Endodermal cell (in vitro differentiated cells): ENCODE data around the gene ZNF620. TPM values are rescaled to one million over a fixed set of nuclear protein-coding genes. Genes with fewer than 3 reads are reported as not detected.

Experiments
- DNase-seq: peaks from one replicate; pipeline ENCODE4 v3.0.0-alpha.2; 2017
- H3K27ac ChIP-seq: 2 replicates; pipeline ENCODE4 v1.5.1; 2013; ENCODE audit warnings: mild to moderate bottlenecking, low read depth, low read length, moderate library complexity
- H3K27me3 ChIP-seq: 2 replicates; pipeline ENCODE4 v1.6.1; 2013; ENCODE audit warnings: mild to moderate bottlenecking, low read length, moderate library complexity; ENCODE audit not compliant: insufficient read depth, control insufficient read depth, poor library complexity, severe bottlenecking
- H3K36me3 ChIP-seq: 2 replicates; pipeline ENCODE4 v1.7.0; 2013; ENCODE audit warnings: mild to moderate bottlenecking, low read length, moderate library complexity; ENCODE audit not compliant: control insufficient read depth, insufficient read depth
- H3K4me1 ChIP-seq: one replicate; pipeline ENCODE4 v1.7.0; 2013; ENCODE audit warnings: low read length; ENCODE audit not compliant: control insufficient read depth, insufficient read depth
- H3K4me3 ChIP-seq: 2 replicates; pipeline ENCODE4 v1.5.1; 2013; ENCODE audit warnings: mild to moderate bottlenecking, low read length, moderate library complexity
- H3K9ac ChIP-seq: 2 replicates; pipeline ENCODE4 v1.6.1; 2013; ENCODE audit warnings: mild to moderate bottlenecking, low read length, moderate library complexity; ENCODE audit not compliant: poor library complexity, severe bottlenecking; ENCODE audit errors: extremely low read depth
- H3K9me3 ChIP-seq: 2 replicates; pipeline ENCODE4 v1.6.1; 2013; ENCODE audit warnings: mild to moderate bottlenecking, low read length, moderate library complexity; ENCODE audit not compliant: control insufficient read depth
- H3K27ac Mint-ChIP-seq: 2 replicates; pipeline ENCODE4 v1.8.0; 2020; ENCODE audit warnings: mixed read lengths
- H3K27me3 Mint-ChIP-seq: 2 replicates; pipeline ENCODE4 v1.8.0; 2021; ENCODE audit warnings: mild to moderate bottlenecking, mixed read lengths; ENCODE audit not compliant: insufficient read depth
- H3K36me3 Mint-ChIP-seq: 2 replicates; pipeline ENCODE4 v1.8.0; 2020; ENCODE audit warnings: low read depth, mixed read lengths
- H3K4me1 Mint-ChIP-seq: 2 replicates; pipeline ENCODE4 v1.8.0; 2020; ENCODE audit warnings: mixed read lengths
- H3K4me3 Mint-ChIP-seq: 2 replicates; pipeline ENCODE4 v1.8.0; 2020; ENCODE audit warnings: mild to moderate bottlenecking, moderate library complexity, mixed read lengths
- H3K9me3 Mint-ChIP-seq: 2 replicates; pipeline ENCODE4 v1.8.0; 2020; ENCODE audit warnings: mild to moderate bottlenecking, mixed read lengths
- CTCF ChIP-seq: fragments of 200-600 bp; sonication (generic); conservative IDR thresholded peaks from 2 replicates; pipeline ENCODE4 v1.5.0; 2021; ENCODE audit warnings: antibody characterized with exemption, mild to moderate bottlenecking
- WGBS, 2 experiments: methylation state at CpG; one replicate each; pipeline versions ENCODE4 v1.1.5 to v1.1.7; 2013; ENCODE audit warnings: missing lambda C conversion rate in 2 of 2, mixed read lengths in 1 of 2; ENCODE audit not compliant: insufficient coverage in 1 of 2, insufficient read length in 1 of 2; 5-methylcytosine and 5-hydroxymethylcytosine counted together
- total RNA-seq, 2 donors: library from RNA; stranded (reverse); fragmentation: NEBNext Ultra II Directional in 1 of 2; extraction: Animal tissue kit (Norgen Biotek cat#: 25700) in 1 of 2; gene quantifications; 2 replicates in 1 of 2; 3 replicates in 1 of 2; pipeline ENCODE4 v1.2.1, GENCODE V29; 2021

ZNF620 gene
- total RNA-seq, 2 donors from 2014 or later, result 17.0 to 19.3 TPM

GRCh38 chr3:40502034-40502433, 3.8 kb upstream of the ZNF620 start:
- H3K9me3 Mint-ChIP-seq, result peaks cover 4% of the 10 kb centered on the region
- H3K4me1 Mint-ChIP-seq, result peaks cover 4% of the 10 kb centered on the region
- H3K27me3 Mint-ChIP-seq, result peaks cover 3% of the 10 kb centered on the region
- DNase-seq, result no peak
- Histone ChIP-seq H3K4me3 (no peak overlapping the region), H3K36me3 (no peaks in the 10 kb centered on the region), H3K4me1 (no peaks in the 10 kb centered on the region), H3K27me3 (no peaks in the 10 kb centered on the region), H3K9ac (no peak overlapping the region), H3K9me3 (no peaks in the 10 kb centered on the region), H3K27ac (no peak overlapping the region)
- WGBS, 2 experiments, result 100% methylated on average over 2 of the region's 2 CpGs; no CpG with 5 or more reads in 1 of the 2 experiments
- H3K4me3 Mint-ChIP-seq, result no peak overlapping the region
- H3K36me3 Mint-ChIP-seq, result peaks cover 4% of the 10 kb centered on the region
- H3K27ac Mint-ChIP-seq, result no peak overlapping the region
- no peak for TF ChIP-seq CTCF

GRCh38 chr3:40504636-40505430, 1.0 kb upstream of the ZNF620 start:
- H3K4me3 Mint-ChIP-seq, result peak overlapping the region; percentile 98
- no peak for DNase-seq
- H3K9me3 Mint-ChIP-seq, result peaks cover 6% of the 10 kb centered on the region
- H3K9me3 ChIP-seq, result peaks cover 5% of the 10 kb centered on the region
- H3K4me1 Mint-ChIP-seq, result peaks cover 4% of the 10 kb centered on the region
- no peaks in the 10 kb centered on the region for H3K4me1 ChIP-seq
- peak overlapping the region; percentile 90 for H3K4me3 ChIP-seq
- peaks cover 3% of the 10 kb centered on the region for H3K27me3 Mint-ChIP-seq
- WGBS, 2 experiments, result 89 to 94% methylated on average over 4 to 5 of the region's 5 CpGs
- no peak for TF ChIP-seq CTCF
- H3K36me3 Mint-ChIP-seq, result peaks cover 28% of the 10 kb centered on the region
- no peak overlapping the region for H3K9ac ChIP-seq
- H3K27me3 ChIP-seq, result no peaks in the 10 kb centered on the region
- peaks cover 18% of the 10 kb centered on the region for H3K36me3 ChIP-seq
- H3K27ac ChIP-seq, result no peak overlapping the region
- no peak overlapping the region for H3K27ac Mint-ChIP-seq

GRCh38 chr3:40511031-40511718, 5.3 kb downstream of the ZNF620 start:
- WGBS, 2 experiments, result 100% methylated on average over 1 of the region's 1 CpG; no CpG with 5 or more reads in 1 of the 2 experiments
- Mint-ChIP-seq H3K36me3 (peaks cover 69% of the 10 kb centered on the region), H3K4me1 (peaks cover 4% of the 10 kb centered on the region), H3K27ac (no peak overlapping the region), H3K27me3 (no peaks in the 10 kb centered on the region), H3K4me3 (no peak overlapping the region), H3K9me3 (peaks cover 8% of the 10 kb centered on the region)
- H3K4me1 ChIP-seq, result no peaks in the 10 kb centered on the region
- peaks cover 32% of the 10 kb centered on the region for H3K36me3 ChIP-seq
- no peaks in the 10 kb centered on the region for H3K27me3 ChIP-seq
- no peak for DNase-seq
- TF ChIP-seq CTCF, result no peak
- no peak overlapping the region for H3K4me3 ChIP-seq
- H3K9me3 ChIP-seq, result peaks cover 5% of the 10 kb centered on the region
- H3K27ac ChIP-seq, result no peak overlapping the region
- no peak overlapping the region for H3K9ac ChIP-seq
